Neural cell (in vitro differentiated cells): ENCODE results near the gene CLSTN2.

Experiments
- CTCF ChIP-seq: fragments of 450-650 bp; IDR thresholded peaks from 2 replicates; pipeline ENCODE4 v1.5.1; 2014; ENCODE audit warnings: antibody characterized with exemption, mild to moderate bottlenecking, moderate library complexity; ENCODE audit not compliant: poor library complexity, severe bottlenecking
- EP300 ChIP-seq: fragments of 450-650 bp; conservative IDR thresholded peaks from 2 replicates; pipeline ENCODE4 v1.6.1; 2014; ENCODE audit warnings: antibody characterized with exemption, mild to moderate bottlenecking, moderate library complexity; ENCODE audit not compliant: poor library complexity, severe bottlenecking
- EZH2 ChIP-seq: fragments of 200-600, 300-800 bp; shearing (Covaris generic), sonication (generic); IDR thresholded peaks from 2 replicates; pipeline ENCODE4 v1.6.1; 2014; ENCODE audit warnings: antibody characterized with exemption, low read length, borderline replicate concordance, mild to moderate bottlenecking; ENCODE audit not compliant: insufficient read depth, poor library complexity, severe bottlenecking
- MXI1 ChIP-seq: fragments of 450-650 bp; conservative IDR thresholded peaks from 2 replicates; pipeline ENCODE4 v1.6.1; 2014; ENCODE audit warnings: antibody characterized with exemption, mild to moderate bottlenecking; ENCODE audit not compliant: poor library complexity, severe bottlenecking
- POLR2AphosphoS5 ChIP-seq: IDR thresholded peaks from 2 replicates; pipeline ENCODE4 v1.6.1; 2012
- RAD21 ChIP-seq: fragments of 450-650 bp; conservative IDR thresholded peaks from 2 replicates; pipeline ENCODE4 v1.6.1; 2014; ENCODE audit warnings: antibody characterized with exemption, mild to moderate bottlenecking, moderate library complexity
- REST ChIP-seq: IDR thresholded peaks from 2 replicates; pipeline ENCODE4 v1.6.1; 2012; ENCODE audit warnings: borderline replicate concordance
- SMC3 ChIP-seq: fragments of 450-650 bp; conservative IDR thresholded peaks from 2 replicates; pipeline ENCODE4 v1.6.1; 2014; ENCODE audit warnings: antibody characterized with exemption, mild to moderate bottlenecking, moderate library complexity; ENCODE audit not compliant: poor library complexity
- TAF1 ChIP-seq: IDR thresholded peaks from 2 replicates; pipeline ENCODE4 v1.6.1; 2012; ENCODE audit warnings: low read depth

GRCh38 chr3:140152851-140153639 is 218.1 kb downstream of the CLSTN2 start:
- TF ChIP-seq CTCF (no peak), POLR2AphosphoS5 (no peak), SMC3 (no peak), EZH2 (no peak), EP300 (no peak), MXI1 (no peak), RAD21 (no peak), REST (no peak), TAF1 (no peak)
